ENCODE data around the gene ZEB1. TPM values are rescaled to one million over a fixed set of nuclear protein-coding genes. Genes with fewer than 3 reads are reported as not detected.
"Not testable (repeated sequence)": the region's sequence is repeated elsewhere in the genome, so short reads cannot be mapped to it uniquely, and the experiment has no call there.

Gene ZEB1
- total RNA-seq, 1 donor from 2014 or later = 63.1 TPM

DNA sequence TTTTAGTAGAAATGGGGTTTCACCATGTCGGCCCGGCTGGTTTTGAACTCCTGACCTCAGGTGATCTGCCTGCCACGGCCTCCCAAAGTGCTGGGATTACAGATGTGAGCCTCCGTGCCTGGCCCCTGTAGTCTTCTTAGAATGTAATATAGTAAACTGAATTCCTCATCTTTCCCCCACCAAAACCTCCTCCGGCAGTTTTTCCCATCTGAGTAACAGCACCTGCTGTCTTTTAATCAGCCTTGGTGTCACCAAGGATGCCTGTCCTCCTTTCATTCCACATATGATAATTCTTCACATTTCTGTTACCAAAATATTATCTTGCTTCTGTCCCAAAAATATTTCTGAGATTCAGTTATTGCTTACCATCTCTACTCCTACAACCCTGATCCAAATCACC lies 80.2 kb downstream of the ZEB1 start:
- Mint-ChIP-seq H3K9me3 (ENCODE audit: low read depth) (no peaks in the 10 kb centered on the region), H3K36me3 (ENCODE audit: low read depth) (peaks cover 4% of the 10 kb centered on the region), H3K27me3 (ENCODE audit: low read depth) (no peaks in the 10 kb centered on the region), H3K27ac (ENCODE audit: unreplicated experiment) (peak overlapping the region; percentile 35), H3K4me1 (ENCODE audit: low read depth) (peaks cover 51% of the 10 kb centered on the region), H3K4me3 (ENCODE audit: unreplicated experiment) (no peak overlapping the region)
- no peak for DNase-seq (ENCODE audit: low spot score)
- TF ChIP-seq, protein P1, sequence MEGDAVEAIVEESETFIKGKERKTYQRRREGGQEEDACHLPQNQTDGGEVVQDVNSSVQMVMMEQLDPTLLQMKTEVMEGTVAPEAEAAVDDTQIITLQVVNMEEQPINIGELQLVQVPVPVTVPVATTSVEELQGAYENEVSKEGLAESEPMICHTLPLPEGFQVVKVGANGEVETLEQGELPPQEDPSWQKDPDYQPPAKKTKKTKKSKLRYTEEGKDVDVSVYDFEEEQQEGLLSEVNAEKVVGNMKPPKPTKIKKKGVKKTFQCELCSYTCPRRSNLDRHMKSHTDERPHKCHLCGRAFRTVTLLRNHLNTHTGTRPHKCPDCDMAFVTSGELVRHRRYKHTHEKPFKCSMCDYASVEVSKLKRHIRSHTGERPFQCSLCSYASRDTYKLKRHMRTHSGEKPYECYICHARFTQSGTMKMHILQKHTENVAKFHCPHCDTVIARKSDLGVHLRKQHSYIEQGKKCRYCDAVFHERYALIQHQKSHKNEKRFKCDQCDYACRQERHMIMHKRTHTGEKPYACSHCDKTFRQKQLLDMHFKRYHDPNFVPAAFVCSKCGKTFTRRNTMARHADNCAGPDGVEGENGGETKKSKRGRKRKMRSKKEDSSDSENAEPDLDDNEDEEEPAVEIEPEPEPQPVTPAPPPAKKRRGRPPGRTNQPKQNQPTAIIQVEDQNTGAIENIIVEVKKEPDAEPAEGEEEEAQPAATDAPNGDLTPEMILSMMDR (IDR thresholded peaks at IDR 0.05) = no peak

DNA sequence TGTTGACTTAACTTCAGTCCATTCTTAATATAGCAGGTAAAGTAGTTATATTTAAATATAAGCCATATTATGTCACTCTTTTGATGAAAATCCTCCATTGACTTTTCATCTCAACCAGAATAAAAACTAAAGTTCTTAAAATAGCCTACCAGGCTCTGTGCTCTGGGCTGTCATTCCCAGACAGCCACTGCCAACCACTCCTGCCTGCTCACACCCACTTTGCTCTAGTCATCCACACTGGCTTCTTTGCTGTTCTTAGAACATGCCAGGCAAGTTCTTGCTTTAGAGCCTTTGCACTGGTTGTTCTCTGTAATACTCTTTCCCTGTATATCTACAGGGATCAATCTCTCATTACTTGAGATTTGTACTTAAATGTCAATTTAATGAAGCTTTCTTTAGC lies 80.6 kb downstream of the ZEB1 start:
- H3K9me3 Mint-ChIP-seq (ENCODE audit: low read depth) = no peaks in the 10 kb centered on the region
- TF ChIP-seq, protein P1 (IDR thresholded peaks at IDR 0.05) = no peak
- H3K4me1 Mint-ChIP-seq (ENCODE audit: low read depth) = peaks cover 52% of the 10 kb centered on the region
- no peaks in the 10 kb centered on the region for H3K27me3 Mint-ChIP-seq (ENCODE audit: low read depth)
- peak overlapping the region; percentile 35 for H3K27ac Mint-ChIP-seq (ENCODE audit: unreplicated experiment)
- H3K4me3 Mint-ChIP-seq (ENCODE audit: unreplicated experiment) = no peak overlapping the region
- no peak for DNase-seq (ENCODE audit: low spot score)
- peaks cover 4% of the 10 kb centered on the region for H3K36me3 Mint-ChIP-seq (ENCODE audit: low read depth)

DNA sequence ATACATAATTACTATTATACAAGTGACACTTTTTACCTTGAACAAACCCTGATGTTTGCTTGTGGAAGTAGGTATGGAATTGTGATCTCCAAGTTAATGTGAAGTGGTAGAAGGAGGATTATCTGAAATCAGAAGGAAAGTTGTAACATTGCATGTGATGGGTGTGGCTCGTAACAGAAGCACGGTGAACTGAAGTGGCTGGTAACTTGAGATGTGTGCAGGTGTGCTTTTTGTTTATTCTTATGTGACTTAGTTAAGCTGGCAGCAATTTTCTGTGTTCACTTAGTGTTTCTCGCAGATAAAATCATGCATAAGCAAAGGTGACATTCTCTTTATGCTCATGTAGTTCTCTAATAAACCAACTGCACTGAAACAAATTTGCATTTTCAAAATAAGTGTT lies 82.3 kb downstream of the ZEB1 start:
- TF ChIP-seq, protein P1 (IDR thresholded peaks at IDR 0.05) = no peak
- peaks cover 4% of the 10 kb centered on the region for H3K36me3 Mint-ChIP-seq (ENCODE audit: low read depth)
- H3K9me3 Mint-ChIP-seq (ENCODE audit: low read depth) = no peaks in the 10 kb centered on the region
- no peaks in the 10 kb centered on the region for H3K27me3 Mint-ChIP-seq (ENCODE audit: low read depth)
- no peak overlapping the region for H3K4me3 Mint-ChIP-seq (ENCODE audit: unreplicated experiment)
- H3K27ac Mint-ChIP-seq (ENCODE audit: unreplicated experiment) = no peak overlapping the region
- DNase-seq (ENCODE audit: low spot score) = no peak
- peaks cover 43% of the 10 kb centered on the region for H3K4me1 Mint-ChIP-seq (ENCODE audit: low read depth)

DNA sequence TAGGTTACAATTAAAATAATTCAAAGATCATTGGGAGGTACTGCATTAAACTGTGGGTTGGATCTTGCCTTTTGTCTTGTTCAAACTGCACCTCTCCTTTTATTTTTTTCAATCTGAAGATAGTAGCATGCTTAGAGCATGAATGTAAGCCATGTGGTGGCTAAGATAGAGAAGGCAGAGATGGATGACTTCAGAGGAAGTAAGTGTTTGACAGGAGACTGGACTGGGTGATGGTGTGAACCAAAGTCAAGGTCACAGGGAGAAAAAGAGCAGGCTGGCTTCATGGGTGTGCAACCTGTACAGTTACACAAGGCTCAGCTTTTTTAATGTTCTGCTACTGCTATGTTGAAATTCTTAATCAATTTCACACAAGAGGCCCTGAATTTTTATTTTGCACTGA lies 85.6 kb downstream of the ZEB1 start:
- Mint-ChIP-seq H3K27me3 (ENCODE audit: low read depth) (no peaks in the 10 kb centered on the region), H3K9me3 (ENCODE audit: low read depth) (peaks cover 5% of the 10 kb centered on the region), H3K36me3 (ENCODE audit: low read depth) (peaks cover 4% of the 10 kb centered on the region), H3K4me3 (ENCODE audit: unreplicated experiment) (no peak overlapping the region), H3K27ac (ENCODE audit: unreplicated experiment) (peak overlapping the region; percentile 73), H3K4me1 (ENCODE audit: low read depth) (peaks cover 30% of the 10 kb centered on the region)
- TF ChIP-seq, protein P1 (IDR thresholded peaks at IDR 0.05) = no peak
- DNase-seq (ENCODE audit: low spot score) = no peak

DNA sequence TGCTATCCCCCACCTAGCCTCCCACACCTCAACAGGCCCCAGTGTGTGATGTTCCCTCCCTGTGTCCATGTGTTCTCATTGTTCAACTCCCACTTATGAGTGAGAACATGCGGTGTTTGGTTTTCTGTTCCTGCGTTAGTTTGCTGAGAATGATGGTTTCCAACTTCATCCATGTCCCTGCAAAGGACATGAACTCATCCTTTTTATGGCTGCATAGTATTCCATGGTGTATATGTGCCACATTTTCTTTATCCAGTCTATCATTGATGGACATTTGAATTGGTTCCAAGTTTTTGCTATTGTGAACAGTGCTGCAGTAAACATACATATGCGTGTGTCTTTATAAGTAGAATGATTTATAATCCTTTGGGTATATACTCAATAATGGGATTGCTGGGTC lies 86.8 kb downstream of the ZEB1 start:
- DNase-seq (ENCODE audit: low spot score); H3K27ac Mint-ChIP-seq (ENCODE audit: unreplicated experiment); H3K4me3 Mint-ChIP-seq (ENCODE audit: unreplicated experiment); H3K27me3 Mint-ChIP-seq (ENCODE audit: low read depth); H3K9me3 Mint-ChIP-seq (ENCODE audit: low read depth); H3K36me3 Mint-ChIP-seq (ENCODE audit: low read depth): not testable (repeated sequence)
- peaks cover 24% of the 10 kb centered on the region for H3K4me1 Mint-ChIP-seq (ENCODE audit: low read depth)

DNA sequence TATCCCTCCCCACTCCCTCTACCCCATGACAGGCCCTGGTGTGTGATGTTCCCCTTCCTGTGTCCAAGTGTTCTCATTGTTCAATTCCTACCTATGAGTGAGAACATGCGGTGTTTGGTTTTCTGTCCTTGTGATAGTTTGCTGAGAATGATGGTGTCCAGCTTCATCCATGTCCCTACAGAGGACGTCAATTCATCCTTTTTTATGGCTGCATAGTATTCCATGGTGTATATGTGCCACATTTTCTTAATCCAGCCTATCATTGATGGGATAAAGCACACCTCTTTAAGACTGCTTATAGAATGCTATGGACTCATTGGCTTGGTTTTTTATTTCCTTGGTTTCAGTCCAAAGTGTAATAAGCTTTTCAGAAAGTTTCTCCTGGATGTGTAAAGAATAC lies 93.4 kb downstream of the ZEB1 start:
- DNase-seq (ENCODE audit: low spot score); H3K36me3 Mint-ChIP-seq (ENCODE audit: low read depth); H3K9me3 Mint-ChIP-seq (ENCODE audit: low read depth); H3K27me3 Mint-ChIP-seq (ENCODE audit: low read depth); H3K4me3 Mint-ChIP-seq (ENCODE audit: unreplicated experiment); H3K27ac Mint-ChIP-seq (ENCODE audit: unreplicated experiment): not testable (repeated sequence)
- peaks cover 12% of the 10 kb centered on the region for H3K4me1 Mint-ChIP-seq (ENCODE audit: low read depth)
